Panc1 (cell line): ENCODE results near the gene TRMT11. TPM values are rescaled to one million over a fixed set of nuclear protein-coding genes. Genes with fewer than 3 reads are reported as not detected.

Experiments used
- ATAC-seq: fragments of 200-7000 bp; cut with Tn5 transposase; 2 replicates; pipeline ENCODE4 v1.9.1; 2020; ENCODE audit warnings: mild to moderate bottlenecking, moderate library complexity
- Bru-seq: library from RNA; stranded (reverse); fragments of 400-500 nt; gene quantifications from one replicate; lab custom pipeline; 2021; lab: Mats Ljungman, UMichigan
- BruChase-seq, 2 experiments: library from RNA; stranded (reverse); fragments of 400-500 nt; gene quantifications; one replicate each; lab custom pipeline; 2021; lab: Mats Ljungman, UMichigan
- BruUV-seq: library from RNA; stranded (reverse); fragments of 400-500 nt; replicated peaks from 2 replicates; lab custom pipeline; 2021; lab: Mats Ljungman, UMichigan
- CTCF ChIA-PET: fragments of 300-600 bp; sonication (Branson Sonifier 250); formaldehyde crosslinking; loops from one replicate; lab custom pipeline; 2022; ENCODE audit warnings: antibody characterized with exemption; lab: Charles Lee
- POLR2A ChIA-PET: fragments of 300-600 bp; sonication (Branson Sonifier 250); formaldehyde crosslinking; loops from one replicate; lab custom pipeline; 2022; ENCODE audit warnings: antibody characterized with exemption; lab: Charles Lee
- DNase-seq: peaks from one replicate; pipeline ENCODE4 v3.0.0-alpha.2; 2010; ENCODE audit warnings: low read depth, low spot score
- H3K27ac ChIP-seq: 2 replicates; pipeline ENCODE4 v1.5.1; 2011; ENCODE audit warnings: mild to moderate bottlenecking, low read length, inconsistent platforms
- H3K27me3 ChIP-seq: fragments of 200-500 bp; sonication (Bioruptor generic); 2 replicates; pipeline ENCODE4 v1.6.0; 2014; ENCODE audit warnings: low read length, inconsistent platforms; ENCODE audit not compliant: control insufficient read depth, insufficient read depth
- H3K36me3 ChIP-seq: fragments of 200-500 bp; sonication (Bioruptor generic); 2 replicates; pipeline ENCODE4 v1.5.1; 2014; ENCODE audit warnings: inconsistent platforms, mild to moderate bottlenecking, low read length, moderate library complexity; ENCODE audit not compliant: control insufficient read depth, insufficient read depth
- H3K4me1 ChIP-seq: 2 replicates; pipeline ENCODE4 v1.5.1; 2011; ENCODE audit warnings: inconsistent platforms, mild to moderate bottlenecking, low read length, moderate library complexity; ENCODE audit not compliant: control insufficient read depth, insufficient read depth
- H3K4me3 ChIP-seq, 2 experiments: 2 replicates each; pipeline ENCODE4 v1.5.1; 2011 to 2012; ENCODE audit warnings: low read depth in 2 of 2, low read length in 2 of 2, mild to moderate bottlenecking in 2 of 2, inconsistent platforms in 1 of 2, moderate library complexity in 1 of 2
- H3K9me3 ChIP-seq: fragments of 200-500 bp; sonication (Bioruptor generic); 2 replicates; pipeline ENCODE4 v1.5.1; 2014; ENCODE audit warnings: low read depth, mild to moderate bottlenecking, inconsistent platforms, low read length, moderate library complexity; ENCODE audit not compliant: control insufficient read depth, insufficient read depth
- POLR2AphosphoS5 ChIP-seq: IDR thresholded peaks from 2 replicates; pipeline ENCODE4 v1.6.1; 2012; ENCODE audit warnings: mild to moderate bottlenecking, low read depth, low read length, moderate library complexity
- REST ChIP-seq, 2 experiments: IDR thresholded peaks; 2 replicates each; pipeline ENCODE4 v1.6.1; 2011 to 2012; ENCODE audit warnings: low read depth in 2 of 2, control low read depth in 1 of 2, low read length in 1 of 2, mild to moderate bottlenecking in 1 of 2, moderate library complexity in 1 of 2; ENCODE audit not compliant: insufficient read depth in 1 of 2
- SIN3A ChIP-seq: IDR thresholded peaks from 2 replicates; pipeline ENCODE4 v1.6.1; 2012; ENCODE audit warnings: low read depth, mild to moderate bottlenecking, low read length, moderate library complexity, borderline replicate concordance; ENCODE audit not compliant: insufficient read depth
- TCF7L2 ChIP-seq: IDR thresholded peaks from 2 replicates; pipeline ENCODE4 v1.6.1; 2011; ENCODE audit warnings: mild to moderate bottlenecking, low read depth, low read length, inconsistent platforms
- in situ Hi-C: cut with HindIII; loops from 2 replicates; pipeline ENCODE4 v1.10.0; 2016; ENCODE audit warnings: low sequenced_read_pairs, low pct_unique_long_range_greater_than_20kb
- intact Hi-C: fragments of 100-400 bp; cut with micrococcal nuclease; formaldehyde crosslinking; loops from one replicate; pipeline ENCODE4 v1.10.0; 2022; ENCODE audit not compliant: unreplicated experiment
- long read RNA-seq: library from polyadenylated mRNA; unstranded; transcript quantifications from one replicate; pipeline ENCODE4 v2.0.0, GENCODE V29; 2021; ENCODE audit not compliant: unreplicated experiment
- polyA plus RNA-seq: library from polyadenylated mRNA; unstranded; fragments of >200 nt; gene quantifications from one replicate; pipeline ENCODE4 v1.2.1, GENCODE V29; 2012; ENCODE audit warnings: missing spikeins; ENCODE audit not compliant: insufficient read length
- total RNA-seq: library from RNA; stranded (reverse); gene quantifications from one replicate; pipeline ENCODE4 v1.2.1, GENCODE V29; 2021; ENCODE audit not compliant: unreplicated experiment
- TF ChIP-seq, protein P1 (sequence below): fragments of 450-650 bp; IDR thresholded peaks from 2 replicates; pipeline ENCODE4 v1.5.1; 2017; ENCODE audit warnings: mild to moderate bottlenecking

The TRMT11 gene
- total RNA-seq = 34.3 TPM
- polyA plus RNA-seq = 13.4 TPM
- percentile 93 among the genes with signal in this experiment for Bru-seq, nascent RNA
- BruChase-seq, experiment 1, labeled RNA remaining after a 2-hour chase = percentile 83 among the genes with signal in this experiment
- BruChase-seq, experiment 2, labeled RNA remaining after a 6-hour chase = percentile 80 among the genes with signal in this experiment
- long read RNA-seq, transcript TRMT11-201 (13 exons, 1,565 nt) = major isoform, 50 of 66 reads
- long read RNA-seq, partial matches to known transcripts = 1 of 66 reads
- long read RNA-seq, other reads (novel, unspliced or antisense) = 15 of 66 reads

DNA sequence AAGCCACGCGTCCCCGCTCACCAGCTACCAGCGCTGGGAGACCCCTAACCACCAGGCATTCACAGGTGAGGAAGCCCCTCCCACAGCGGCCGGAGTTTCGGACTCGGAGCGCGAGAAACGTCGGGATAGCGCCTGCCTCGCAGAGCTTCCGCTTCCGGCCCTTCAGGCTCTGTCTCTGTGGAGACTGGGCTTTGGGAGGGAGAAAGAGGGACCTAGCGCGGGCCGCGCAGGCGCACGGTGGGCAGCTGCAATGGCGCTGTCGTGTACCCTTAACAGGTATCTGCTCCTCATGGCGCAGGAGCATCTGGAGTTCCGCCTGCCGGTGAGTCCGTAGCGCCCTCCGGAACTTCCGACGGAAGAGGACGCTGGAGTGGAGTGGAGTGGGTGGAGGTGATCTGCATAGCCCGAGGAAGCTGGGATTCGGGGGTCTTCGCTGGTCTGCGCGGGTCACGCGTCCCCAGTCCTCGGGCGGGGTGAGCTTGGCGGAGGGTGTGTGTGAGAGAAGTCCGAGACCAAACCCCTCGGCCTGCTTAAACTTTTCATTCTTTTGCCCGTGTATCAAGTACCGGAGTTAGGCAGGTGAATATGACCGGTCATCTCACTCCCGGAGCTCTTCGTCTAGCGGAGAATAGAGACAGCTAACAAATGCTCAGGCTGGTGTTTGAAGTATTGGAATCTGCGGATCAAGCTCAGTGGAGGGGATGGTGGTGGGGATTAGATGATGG is at the start of gene TRMT11:
TRMT11 (plus strand) TSS at position 240 of the 725 bp plus-strand sequence; CDS start at position 251, 11 bp downstream.
- H3K9me3 ChIP-seq = no peaks in the 10 kb centered on the region
- H3K4me3 ChIP-seq = peak within 1 kb of the TSS; percentile 80 to 94
- intact Hi-C loops = no loop called here
- H3K27ac ChIP-seq = peak within 1 kb of the TSS; percentile 99
- in situ Hi-C loops = no loop called here
- TF ChIP-seq, protein P1, sequence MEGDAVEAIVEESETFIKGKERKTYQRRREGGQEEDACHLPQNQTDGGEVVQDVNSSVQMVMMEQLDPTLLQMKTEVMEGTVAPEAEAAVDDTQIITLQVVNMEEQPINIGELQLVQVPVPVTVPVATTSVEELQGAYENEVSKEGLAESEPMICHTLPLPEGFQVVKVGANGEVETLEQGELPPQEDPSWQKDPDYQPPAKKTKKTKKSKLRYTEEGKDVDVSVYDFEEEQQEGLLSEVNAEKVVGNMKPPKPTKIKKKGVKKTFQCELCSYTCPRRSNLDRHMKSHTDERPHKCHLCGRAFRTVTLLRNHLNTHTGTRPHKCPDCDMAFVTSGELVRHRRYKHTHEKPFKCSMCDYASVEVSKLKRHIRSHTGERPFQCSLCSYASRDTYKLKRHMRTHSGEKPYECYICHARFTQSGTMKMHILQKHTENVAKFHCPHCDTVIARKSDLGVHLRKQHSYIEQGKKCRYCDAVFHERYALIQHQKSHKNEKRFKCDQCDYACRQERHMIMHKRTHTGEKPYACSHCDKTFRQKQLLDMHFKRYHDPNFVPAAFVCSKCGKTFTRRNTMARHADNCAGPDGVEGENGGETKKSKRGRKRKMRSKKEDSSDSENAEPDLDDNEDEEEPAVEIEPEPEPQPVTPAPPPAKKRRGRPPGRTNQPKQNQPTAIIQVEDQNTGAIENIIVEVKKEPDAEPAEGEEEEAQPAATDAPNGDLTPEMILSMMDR = no peak
- TF ChIP-seq TCF7L2 (no peak; the same call in 1 of the 2 replicates), REST (IDR thresholded peaks at IDR 0.05; ENCODE audit: insufficient read depth in 1 of 2, low read depth in 2 of 2, low read length in 1 of 2) (no peak), POLR2AphosphoS5 (peak; percentile 96), SIN3A (0 out of 2 replicates have a peak, but pooled peaks have one; percentile 74)
- H3K4me1 ChIP-seq = peaks cover 34% of the 10 kb centered on the region
- POLR2A ChIA-PET = no interaction called here
- DNase-seq = peak; percentile 71
- BruUV-seq = no TSS peak
- peak; percentile 98 for ATAC-seq
- H3K27me3 ChIP-seq = no peaks in the 10 kb centered on the region
- CTCF ChIA-PET = interaction anchor here (0.6 to 1.6 kb wide), 5 partner anchors 9 to 1201 kb away, joined by 3 to 8 read pairs (median 3); partner anchors contain the start of gene HINT3
- no peaks in the 10 kb centered on the region; the same call in 1 of the 2 replicates for H3K36me3 ChIP-seq

GRCh38 chr6:125939026-125939425 is 47.3 kb upstream of the TRMT11 start:
- intact Hi-C loops (no loop called here), in situ Hi-C loops (no loop called here)
- Histone ChIP-seq H3K27ac (no peak overlapping the region), H3K9me3 (no peaks in the 10 kb centered on the region), H3K4me3 (no peak overlapping the region), H3K4me1 (no peaks in the 10 kb centered on the region), H3K36me3 (no peaks in the 10 kb centered on the region), H3K27me3 (peaks cover 9% of the 10 kb centered on the region; the same call in 1 of the 2 replicates)
- ChIA-PET CTCF (interaction anchor here (1.1 kb wide), 1 partner anchor 35 kb away, joined by 3 read pairs; no protein-coding TSS in a partner anchor), POLR2A (interaction anchor here (1.1 kb wide), 1 partner anchor 149 kb away, joined by 7 read pairs; the partner anchor contains the start of gene NCOA7)
- no peak for ATAC-seq
- TF ChIP-seq, protein P1 = no peak
- TF ChIP-seq POLR2AphosphoS5 = no peak
- TF ChIP-seq REST (IDR thresholded peaks at IDR 0.05; ENCODE audit: insufficient read depth in 1 of 2, low read depth in 2 of 2, low read length in 1 of 2) = no peak
- no peak for TF ChIP-seq SIN3A
- TF ChIP-seq TCF7L2 = no peak
- no peak for DNase-seq
- no TSS peak for BruUV-seq
